HG03457 (cell line): ENCODE results near the gene C8B.

Experiments
- ATAC-seq: cut with Tn5 transposase; IDR thresholded peaks from one replicate; pipeline ENCODE4 v1.9.1; 2021; ENCODE audit warnings: moderate number of reproducible peaks; ENCODE audit not compliant: unreplicated experiment

C8B gene

GRCh38 chr1:56973923-56974742 is 8.3 kb upstream of the C8B start:
- ATAC-seq = no peak

GRCh38 chr1:56972976-56973375 is 7.2 kb upstream of the C8B start:
- no peak for ATAC-seq

GRCh38 chr1:56970280-56970679 is 4.5 kb upstream of the C8B start:
- ATAC-seq = no peak

GRCh38 chr1:56968878-56969495 is 3.2 kb upstream of the C8B start:
- no peak for ATAC-seq

GRCh38 chr1:56967900-56968832 is 2.4 kb upstream of the C8B start:
- no peak for ATAC-seq

- ATAC-seq = no peak
Observed at GRCh38 chr1:56967355-56967754, 1.5 kb upstream of the C8B start.

GRCh38 chr1:56966698-56966999 is 834 bp upstream of the C8B start:
- no peak for ATAC-seq

- no peak for ATAC-seq
Observed at GRCh38 chr1:56965191-56965590, 624 bp downstream of the C8B start.

- ATAC-seq = no peak
Observed at GRCh38 chr1:56964349-56965017, 1.3 kb downstream of the C8B start.

- no peak for ATAC-seq
Observed at GRCh38 chr1:56963667-56964066, 2.1 kb downstream of the C8B start.

GRCh38 chr1:56961426-56961825 is 4.4 kb downstream of the C8B start:
- no peak for ATAC-seq

GRCh38 chr1:56958526-56958925 is 7.3 kb downstream of the C8B start:
- no peak for ATAC-seq

GRCh38 chr1:56957931-56958330 is 7.9 kb downstream of the C8B start:
- ATAC-seq = no peak

GRCh38 chr1:56954664-56955063 is 11.2 kb downstream of the C8B start:
- ATAC-seq = no peak

- no peak for ATAC-seq
Observed at GRCh38 chr1:56953386-56953785, 12.4 kb downstream of the C8B start.

- ATAC-seq = no peak
Observed at GRCh38 chr1:56952501-56952900, 13.3 kb downstream of the C8B start.

- ATAC-seq = no peak
Observed at GRCh38 chr1:56948403-56949023, 17.3 kb downstream of the C8B start.

- no peak for ATAC-seq
Observed at GRCh38 chr1:56940039-56940438, 25.8 kb downstream of the C8B start.

- ATAC-seq = no peak
Observed at GRCh38 chr1:56939209-56939608, 26.6 kb downstream of the C8B start.

- ATAC-seq = no peak
Observed at GRCh38 chr1:56938646-56939045, 27.2 kb downstream of the C8B start.
